Fibroblast of pulmonary artery (primary cell): ENCODE measurements around the gene ICAM3.

Source experiments
- DNase-seq: peaks from one replicate; pipeline ENCODE4 v3.0.0-alpha.2; 2010; ENCODE audit warnings: low read depth
- H3K4me3 ChIP-seq: replicated peaks from 2 replicates; pipeline ENCODE4 v1.5.1; 2011; ENCODE audit warnings: low read depth, mild to moderate bottlenecking, control low read depth, low read length, moderate library complexity
- TF ChIP-seq, protein P1 (sequence below): IDR thresholded peaks from 2 replicates; pipeline ENCODE4 v1.5.1; 2011; ENCODE audit warnings: mild to moderate bottlenecking, control low read depth, low read length, inconsistent platforms; ENCODE audit errors: missing control alignments

The ICAM3 gene

GRCh38 chr19:10332965-10333757 lies 6.3 kb downstream of the ICAM3 start, which contains the start of gene RAVER1:
TSS of gene RAVER1 (minus strand) at chr19:10333529. CDS start at chr19:10333507, 22 bp downstream.
- DNase-seq, result peak; percentile 98
- TF ChIP-seq, protein P1, sequence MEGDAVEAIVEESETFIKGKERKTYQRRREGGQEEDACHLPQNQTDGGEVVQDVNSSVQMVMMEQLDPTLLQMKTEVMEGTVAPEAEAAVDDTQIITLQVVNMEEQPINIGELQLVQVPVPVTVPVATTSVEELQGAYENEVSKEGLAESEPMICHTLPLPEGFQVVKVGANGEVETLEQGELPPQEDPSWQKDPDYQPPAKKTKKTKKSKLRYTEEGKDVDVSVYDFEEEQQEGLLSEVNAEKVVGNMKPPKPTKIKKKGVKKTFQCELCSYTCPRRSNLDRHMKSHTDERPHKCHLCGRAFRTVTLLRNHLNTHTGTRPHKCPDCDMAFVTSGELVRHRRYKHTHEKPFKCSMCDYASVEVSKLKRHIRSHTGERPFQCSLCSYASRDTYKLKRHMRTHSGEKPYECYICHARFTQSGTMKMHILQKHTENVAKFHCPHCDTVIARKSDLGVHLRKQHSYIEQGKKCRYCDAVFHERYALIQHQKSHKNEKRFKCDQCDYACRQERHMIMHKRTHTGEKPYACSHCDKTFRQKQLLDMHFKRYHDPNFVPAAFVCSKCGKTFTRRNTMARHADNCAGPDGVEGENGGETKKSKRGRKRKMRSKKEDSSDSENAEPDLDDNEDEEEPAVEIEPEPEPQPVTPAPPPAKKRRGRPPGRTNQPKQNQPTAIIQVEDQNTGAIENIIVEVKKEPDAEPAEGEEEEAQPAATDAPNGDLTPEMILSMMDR, result no peak

GRCh38 chr19:10332158-10332964 lies 7.1 kb downstream of the ICAM3 start:
- H3K4me3 ChIP-seq, result peak overlapping the region; percentile 90
- DNase-seq, result no peak
- TF ChIP-seq, protein P1, result no peak

More at GRCh38 chr19:10332965-10333757, 6.3 kb downstream of the ICAM3 start, which contains the start of gene RAVER1:
- H3K4me3 ChIP-seq, result peak within 1 kb of the TSS; percentile 90

- no peak overlapping the region for H3K4me3 ChIP-seq
- no peak for DNase-seq
Observed at GRCh38 chr19:10329555-10329954, 9.9 kb downstream of the ICAM3 start.

GRCh38 chr19:10328558-10329429 lies 10.6 kb downstream of the ICAM3 start:
- TF ChIP-seq, protein P1, result no peak
- no peak overlapping the region for H3K4me3 ChIP-seq
- no peak for DNase-seq

More at GRCh38 chr19:10329555-10329954, 9.9 kb downstream of the ICAM3 start:
- TF ChIP-seq, protein P1, result no peak

DNA sequence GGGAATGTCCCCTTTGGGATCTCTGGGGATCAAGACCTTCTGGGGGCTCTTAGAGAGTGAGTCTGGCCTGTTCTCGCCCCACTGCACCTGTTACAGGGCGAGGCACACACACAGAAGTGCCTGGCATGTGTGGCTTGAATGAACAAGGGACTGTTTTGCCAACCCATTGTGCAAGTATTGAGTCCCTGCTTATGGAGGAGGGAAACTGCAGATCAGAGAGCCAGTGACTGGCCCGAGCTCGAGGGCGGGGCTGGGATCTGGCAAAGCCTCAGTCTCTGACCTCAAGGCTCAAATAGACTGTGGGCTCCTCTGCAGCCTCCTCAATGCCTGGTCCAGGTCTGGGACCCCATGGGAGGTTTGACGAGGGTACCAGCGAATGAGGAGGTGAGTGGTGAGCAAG lies 11.6 kb downstream of the ICAM3 start:
- TF ChIP-seq, protein P1, result no peak
- DNase-seq, result no peak
- no peak overlapping the region for H3K4me3 ChIP-seq

GRCh38 chr19:10325732-10326131 lies 13.7 kb downstream of the ICAM3 start:
- no peak overlapping the region for H3K4me3 ChIP-seq
- TF ChIP-seq, protein P1, result no peak
- no peak for DNase-seq
